Activated B cell treated with CpG ODN at 0.5 μM for 24 hours (primary cell): ENCODE data around the gene LHX1. TPM values are rescaled to one million over a fixed set of nuclear protein-coding genes. Genes with fewer than 3 reads are reported as not detected.

Experiments
- ATAC-seq: fragments of 200-7000 bp; cut with Tn5 transposase; one replicate; pipeline ENCODE4 v1.10.0; 2021; ENCODE audit warnings: low read depth, mild to moderate bottlenecking, moderate library complexity
- CTCF ChIA-PET: fragments of 350-600 bp; sonication (Branson Sonifier 250); formaldehyde crosslinking; loops from one replicate; lab custom pipeline; 2021; ENCODE audit warnings: antibody characterized with exemption; lab: Charles Lee
- POLR2A ChIA-PET: fragments of 350-600 bp; sonication (Branson Sonifier 250); formaldehyde crosslinking; loops from one replicate; lab custom pipeline; 2021; ENCODE audit warnings: antibody characterized with exemption; lab: Charles Lee
- DNase-seq: peaks from one replicate; pipeline ENCODE4 v3.0.0; 2022
- H3K27ac Mint-ChIP-seq: one replicate; pipeline ENCODE4 v1.8.0; 2020; ENCODE audit warnings: mixed read lengths
- H3K27me3 Mint-ChIP-seq: one replicate; pipeline ENCODE4 v1.8.0; 2021; ENCODE audit warnings: mixed read lengths
- H3K36me3 Mint-ChIP-seq: one replicate; pipeline ENCODE4 v1.8.0; 2021; ENCODE audit warnings: low read depth, mixed read lengths
- H3K4me1 Mint-ChIP-seq: one replicate; pipeline ENCODE4 v1.8.0; 2021; ENCODE audit warnings: mixed read lengths
- H3K4me3 Mint-ChIP-seq: one replicate; pipeline ENCODE4 v1.8.0; 2020; ENCODE audit warnings: mild to moderate bottlenecking, mixed read lengths
- H3K9me3 Mint-ChIP-seq: one replicate; pipeline ENCODE4 v1.8.0; 2020; ENCODE audit warnings: mixed read lengths
- intact Hi-C: fragments of 100-400 bp; cut with micrococcal nuclease; formaldehyde crosslinking; loops from one replicate; pipeline ENCODE4 v1.15.1; 2024
- total RNA-seq: library from RNA; stranded (reverse); gene quantifications from 2 replicates; pipeline ENCODE4 v1.2.3, GENCODE V29; 2022
- TF ChIP-seq, protein P1 (sequence below): fragments of 200-600 bp; IDR thresholded peaks from one replicate; pipeline ENCODE4 v1.8.0; 2022; ENCODE audit warnings: antibody characterized with exemption, mild to moderate bottlenecking

LHX1 gene
- total RNA-seq, 1 donor from 2014 or later, result not detected

DNA sequence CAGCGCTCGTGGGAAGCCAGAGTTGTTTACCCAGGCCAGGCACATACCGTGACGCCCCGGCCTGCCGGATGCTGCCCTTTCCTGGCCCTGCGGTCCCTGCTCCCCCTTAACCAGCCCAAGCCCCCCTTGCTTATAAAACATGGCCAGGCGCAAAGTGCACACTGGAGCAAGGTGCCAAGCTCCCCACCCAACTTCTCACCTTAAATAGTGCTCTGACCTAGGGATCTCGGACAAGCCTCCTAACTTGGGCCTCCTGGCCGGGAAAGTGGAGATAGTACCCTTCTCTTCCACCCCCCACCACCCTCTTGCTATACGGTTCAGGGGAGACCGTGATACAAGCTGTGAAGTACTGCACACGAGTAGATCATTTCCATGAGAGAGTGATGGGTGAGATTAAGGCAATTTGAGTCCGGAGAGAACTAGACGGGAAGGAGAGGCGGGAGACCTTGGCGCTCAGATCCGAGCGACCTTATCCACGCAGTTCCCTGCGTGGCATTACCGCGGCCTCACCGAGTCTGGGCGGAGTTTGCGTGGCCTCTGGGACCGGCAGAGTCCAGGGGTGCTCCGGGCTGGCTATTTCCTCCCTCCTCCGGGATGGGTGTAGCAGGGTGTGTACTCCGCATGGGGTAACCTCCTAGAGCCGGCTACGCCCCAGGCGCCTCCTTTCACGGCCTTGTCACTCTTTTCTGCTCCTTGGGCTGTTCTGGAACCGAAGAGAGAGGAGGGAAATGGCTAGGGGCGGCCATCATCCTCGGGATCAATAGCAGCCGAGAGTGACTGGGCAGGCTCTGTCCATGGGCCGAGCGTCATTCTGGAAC, 4.4 kb upstream of the LHX1 start:
- peaks cover 78% of the 10 kb centered on the region for H3K4me1 Mint-ChIP-seq

GRCh38 chr17:36933512-36934143, 3.6 kb upstream of the LHX1 start:
- H3K4me3 Mint-ChIP-seq, result peak overlapping the region; percentile 5
- ATAC-seq, result no peak
- POLR2A ChIA-PET, result interaction anchor here (1.1 kb wide), 1 partner anchor 11 kb away, joined by 4 read pairs; no protein-coding TSS in a partner anchor
- TF ChIP-seq, protein P1, sequence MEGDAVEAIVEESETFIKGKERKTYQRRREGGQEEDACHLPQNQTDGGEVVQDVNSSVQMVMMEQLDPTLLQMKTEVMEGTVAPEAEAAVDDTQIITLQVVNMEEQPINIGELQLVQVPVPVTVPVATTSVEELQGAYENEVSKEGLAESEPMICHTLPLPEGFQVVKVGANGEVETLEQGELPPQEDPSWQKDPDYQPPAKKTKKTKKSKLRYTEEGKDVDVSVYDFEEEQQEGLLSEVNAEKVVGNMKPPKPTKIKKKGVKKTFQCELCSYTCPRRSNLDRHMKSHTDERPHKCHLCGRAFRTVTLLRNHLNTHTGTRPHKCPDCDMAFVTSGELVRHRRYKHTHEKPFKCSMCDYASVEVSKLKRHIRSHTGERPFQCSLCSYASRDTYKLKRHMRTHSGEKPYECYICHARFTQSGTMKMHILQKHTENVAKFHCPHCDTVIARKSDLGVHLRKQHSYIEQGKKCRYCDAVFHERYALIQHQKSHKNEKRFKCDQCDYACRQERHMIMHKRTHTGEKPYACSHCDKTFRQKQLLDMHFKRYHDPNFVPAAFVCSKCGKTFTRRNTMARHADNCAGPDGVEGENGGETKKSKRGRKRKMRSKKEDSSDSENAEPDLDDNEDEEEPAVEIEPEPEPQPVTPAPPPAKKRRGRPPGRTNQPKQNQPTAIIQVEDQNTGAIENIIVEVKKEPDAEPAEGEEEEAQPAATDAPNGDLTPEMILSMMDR, result no peak
- no peak for DNase-seq
- H3K4me1 Mint-ChIP-seq, result peaks cover 77% of the 10 kb centered on the region
- peak overlapping the region; percentile 19 for H3K27ac Mint-ChIP-seq
- CTCF ChIA-PET, result no interaction called here
- H3K9me3 Mint-ChIP-seq, result no peaks in the 10 kb centered on the region
- peaks cover 79% of the 10 kb centered on the region for H3K27me3 Mint-ChIP-seq
- intact Hi-C loops, result loop anchor here (1.0 kb wide), 1 partner anchor 9 kb away; no protein-coding TSS in a partner anchor
- H3K36me3 Mint-ChIP-seq, result no peaks in the 10 kb centered on the region

More for the DNA sequence above, 4.4 kb upstream of the LHX1 start:
- H3K27ac Mint-ChIP-seq, result peak overlapping the region; percentile 24
- ChIA-PET POLR2A (no interaction called here), CTCF (no interaction called here)
- H3K4me3 Mint-ChIP-seq, result peak overlapping the region; percentile 36
- no peaks in the 10 kb centered on the region for H3K36me3 Mint-ChIP-seq
- intact Hi-C loops, result loop anchor here (1.0 kb wide), 1 partner anchor 9 kb away; no protein-coding TSS in a partner anchor
- no peaks in the 10 kb centered on the region for H3K9me3 Mint-ChIP-seq
- peaks cover 73% of the 10 kb centered on the region for H3K27me3 Mint-ChIP-seq
- no peak for DNase-seq
- ATAC-seq, result no peak
- TF ChIP-seq, protein P1, result no peak

DNA sequence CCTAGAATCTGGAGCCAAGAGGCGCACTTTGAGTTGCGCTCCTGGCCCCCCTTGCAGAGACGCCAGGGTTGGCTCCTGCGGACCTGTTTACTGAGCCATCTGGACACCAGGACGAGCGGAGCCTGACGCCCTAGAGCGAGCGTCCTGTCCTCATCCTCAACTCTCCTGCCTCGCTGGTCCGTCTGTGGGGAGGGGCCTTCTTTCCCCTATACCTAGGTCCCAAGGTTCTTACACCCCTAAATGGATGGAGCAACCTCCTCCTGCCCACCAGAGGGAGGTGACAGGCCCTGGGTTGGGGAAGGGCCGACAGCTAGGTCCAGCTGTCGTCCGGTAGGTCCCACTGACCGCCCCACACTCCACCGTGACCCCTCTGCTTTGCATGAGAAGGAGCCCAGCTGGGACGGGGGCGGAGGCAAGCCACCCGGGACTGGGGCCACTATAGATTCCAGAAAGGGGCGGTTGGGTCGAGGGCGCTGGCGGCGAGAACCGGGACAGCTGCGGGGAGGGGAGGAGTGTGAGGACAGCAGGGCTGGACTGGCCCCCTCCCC, 3.1 kb upstream of the LHX1 start:
- intact Hi-C loops, result no loop called here
- TF ChIP-seq, protein P1, result no peak
- CTCF ChIA-PET, result no interaction called here
- no peak overlapping the region for H3K27ac Mint-ChIP-seq
- DNase-seq, result no peak
- no peaks in the 10 kb centered on the region for H3K36me3 Mint-ChIP-seq
- ATAC-seq, result no peak
- H3K4me1 Mint-ChIP-seq, result peaks cover 75% of the 10 kb centered on the region
- peaks cover 80% of the 10 kb centered on the region for H3K27me3 Mint-ChIP-seq
- POLR2A ChIA-PET, result interaction anchor here (1.1 kb wide), 1 partner anchor 10 kb away, joined by 4 read pairs; no protein-coding TSS in a partner anchor
- H3K9me3 Mint-ChIP-seq, result no peaks in the 10 kb centered on the region
- peak overlapping the region; percentile 5 for H3K4me3 Mint-ChIP-seq

DNA sequence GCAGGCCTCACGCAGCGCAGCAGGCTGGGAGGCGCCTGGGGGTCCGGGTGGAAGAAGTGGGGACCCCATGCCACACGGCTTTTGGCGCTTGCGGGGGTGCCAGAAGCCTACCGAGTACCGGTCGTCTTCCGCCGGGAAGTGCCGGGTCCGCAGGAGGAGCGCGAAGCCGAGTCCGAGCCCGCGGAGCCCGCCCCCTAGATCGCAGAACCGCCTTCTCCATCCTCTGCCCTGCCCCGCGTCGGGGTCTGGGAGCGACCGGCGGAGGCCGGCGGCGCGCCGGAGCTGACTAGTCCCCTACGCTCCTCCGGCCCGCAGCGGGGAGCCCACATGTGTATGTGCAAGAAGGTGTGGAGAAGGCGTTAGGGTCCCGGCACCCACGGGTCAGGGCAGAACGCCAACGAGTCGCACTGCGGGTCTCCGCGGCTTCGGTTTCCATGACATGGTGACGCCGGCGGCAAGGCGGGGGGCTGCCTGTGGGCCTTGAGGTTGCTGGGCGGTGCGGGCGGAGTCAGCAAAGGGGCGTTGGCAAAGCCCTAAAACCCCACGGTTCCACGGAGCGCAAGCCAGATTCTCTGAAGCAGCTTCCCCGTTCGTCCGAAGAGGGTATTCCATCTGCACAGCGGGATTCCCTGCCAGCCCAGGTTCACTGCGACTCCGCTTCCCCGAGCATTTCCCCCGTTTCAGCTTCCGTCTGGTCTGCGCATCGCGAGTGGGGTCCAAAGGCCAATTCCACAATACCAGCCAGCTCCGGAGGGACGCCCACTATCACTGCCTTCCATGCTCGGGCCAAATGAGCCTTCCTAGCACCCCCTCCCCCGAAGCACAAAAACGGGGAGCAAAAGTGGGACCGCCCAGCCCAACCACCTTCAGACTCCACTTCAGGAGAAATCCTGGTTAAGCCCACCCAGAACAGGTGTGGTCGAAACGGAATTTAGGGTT, 2.3 kb upstream of the LHX1 start:
- H3K27ac Mint-ChIP-seq, result no peak overlapping the region
- CTCF ChIA-PET, result interaction anchor here (0.8 kb wide), 1 partner anchor 332 kb away, joined by 3 read pairs; no protein-coding TSS in a partner anchor
- peaks cover 76% of the 10 kb centered on the region for H3K4me1 Mint-ChIP-seq
- peak overlapping the region; percentile 44 for H3K4me3 Mint-ChIP-seq
- ATAC-seq, result no peak
- H3K9me3 Mint-ChIP-seq, result peaks cover 2% of the 10 kb centered on the region
- peaks cover 79% of the 10 kb centered on the region for H3K27me3 Mint-ChIP-seq
- intact Hi-C loops, result loop anchor here (5.0 kb wide), 1 partner anchor 308 kb away; no protein-coding TSS in a partner anchor
- peak; percentile 40 for DNase-seq
- H3K36me3 Mint-ChIP-seq, result no peaks in the 10 kb centered on the region
- TF ChIP-seq, protein P1, result no peak
- POLR2A ChIA-PET, result interaction anchor here (0.6 to 1.1 kb wide), 2 partner anchors 10 to 1551 kb away, joined by 3 to 4 read pairs; no protein-coding TSS in a partner anchor
